Measurements from ENCODE around the gene LMAN1L. TPM values are rescaled to one million over a fixed set of nuclear protein-coding genes. Genes with fewer than 3 reads are reported as not detected.

Gene LMAN1L
- total RNA-seq, 2 donors from 2014 or later, result not detected

GRCh38 chr15:74779162-74779648 is 33.4 kb upstream of the LMAN1L start:
- Histone ChIP-seq H3K27ac (no peak overlapping the region), H3K4me1 (ENCODE audit: control insufficient read depth in 1 of 2, low read depth in 2 of 2) (peaks cover 25 to 28% of the 10 kb centered on the region in 2 donors), H3K4me3 (no peak overlapping the region), H3K27me3 (replicated peaks; ENCODE audit: insufficient read depth) (no peaks in the 10 kb centered on the region), H3K36me3 (no peaks in the 10 kb centered on the region), H3K9me3 (no peaks in the 10 kb centered on the region)
- no peak for TF ChIP-seq CTCF (IDR thresholded peaks at IDR 0.05)
- no peak for ATAC-seq (ENCODE audit: insufficient number of reproducible peaks, low FRiP score, low read depth)
- DNase-seq (ENCODE audit: low spot score), result no peak

- DNase-seq (ENCODE audit: low spot score) (no peak), ATAC-seq (ENCODE audit: insufficient number of reproducible peaks, low FRiP score, low read depth) (no peak)
- Histone ChIP-seq H3K4me3 (peak overlapping the region; percentile 88), H3K9me3 (no peaks in the 10 kb centered on the region), H3K4me1 (ENCODE audit: control insufficient read depth in 1 of 2, low read depth in 2 of 2) (peaks cover 33 to 44% of the 10 kb centered on the region in 2 donors), H3K27me3 (replicated peaks; ENCODE audit: insufficient read depth) (no peaks in the 10 kb centered on the region), H3K36me3 (no peaks in the 10 kb centered on the region), H3K27ac (no peak overlapping the region)
- no peak for TF ChIP-seq CTCF (IDR thresholded peaks at IDR 0.05)
These were observed 31.9 kb upstream of the LMAN1L start for GRCh38 chr15:74780523-74781430.

GRCh38 chr15:74781431-74782258 is 31.0 kb upstream of the LMAN1L start, which contains the start of gene CSK:
TSS of gene CSK (plus strand) at chr15:74782080. CDS start at chr15:74798298, 16,218 bp downstream.
- Histone ChIP-seq H3K9me3 (no peaks in the 10 kb centered on the region), H3K27me3 (replicated peaks; ENCODE audit: insufficient read depth) (no peaks in the 10 kb centered on the region), H3K4me1 (ENCODE audit: control insufficient read depth in 1 of 2, low read depth in 2 of 2) (peaks cover 39 to 52% of the 10 kb centered on the region in 2 donors), H3K36me3 (no peaks in the 10 kb centered on the region), H3K4me3 (peak within 1 kb of the TSS; percentile 88), H3K27ac (peak within 1 kb of the TSS; percentile 45 to 48)
- peak; percentile 65 for TF ChIP-seq CTCF (IDR thresholded peaks at IDR 0.05)
- ATAC-seq (ENCODE audit: insufficient number of reproducible peaks, low FRiP score, low read depth) (peak; percentile 69), DNase-seq (ENCODE audit: low spot score) (no peak)

GRCh38 chr15:74782259-74783071 is 30.2 kb upstream of the LMAN1L start:
- no peak for DNase-seq (ENCODE audit: low spot score)
- Histone ChIP-seq H3K27ac (peak overlapping the region; percentile 45 to 48), H3K9me3 (no peaks in the 10 kb centered on the region), H3K36me3 (no peaks in the 10 kb centered on the region), H3K4me1 (ENCODE audit: control insufficient read depth in 1 of 2, low read depth in 2 of 2) (peaks cover 47 to 61% of the 10 kb centered on the region in 2 donors), H3K4me3 (peak overlapping the region; percentile 88), H3K27me3 (replicated peaks; ENCODE audit: insufficient read depth) (no peaks in the 10 kb centered on the region)
- no peak for TF ChIP-seq CTCF (IDR thresholded peaks at IDR 0.05)
- no peak for ATAC-seq (ENCODE audit: insufficient number of reproducible peaks, low FRiP score, low read depth)

Data from thoracic aorta (tissue), 2 donors.